H1 (cell line): Measurements from ENCODE around the gene ADGRD2. TPM values are rescaled to one million over a fixed set of nuclear protein-coding genes. Genes with fewer than 3 reads are reported as not detected.

Experiments used
- CTCF ChIA-PET: fragments of 300-600 bp; sonication (Branson Sonifier 250); formaldehyde crosslinking; loops from one replicate; lab custom pipeline; 2021; ENCODE audit not compliant: partially characterized antibody; lab: Charles Lee
- POLR2A ChIA-PET: fragments of 300-600 bp; sonication (Branson Sonifier 250); formaldehyde crosslinking; loops from one replicate; lab custom pipeline; 2021; ENCODE audit warnings: inconsistent platforms; ENCODE audit not compliant: partially characterized antibody; lab: Charles Lee
- DNase-seq, 2 experiments: peaks; one replicate each; pipeline versions ENCODE4 v3.0.0 to v3.0.0-alpha.2; 2010 to 2022; ENCODE audit warnings: low spot score in 2 of 2, low read depth in 1 of 2, mixed read lengths in 1 of 2
- FAIRE-seq: peaks from 2 replicates; lab custom pipeline; 2011; peaks lifted over from hg19 to GRCh38; lab: Jason Lieb, UNC
- H2AFZ ChIP-seq: 2 replicates; pipeline ENCODE4 v1.8.1; 2012; ENCODE audit warnings: low read length, inconsistent platforms
- H2AK5ac ChIP-seq: 2 replicates; pipeline ENCODE4 v1.6.1; 2013; ENCODE audit warnings: low read depth, low read length
- H2BK120ac ChIP-seq: replicated peaks from 2 replicates; pipeline ENCODE3; 2013; ENCODE audit warnings: low read depth, low read length, inconsistent platforms
- H2BK12ac ChIP-seq: 2 replicates; pipeline ENCODE4 v1.6.1; 2013; ENCODE audit warnings: low read depth, low read length
- H2BK15ac ChIP-seq: 2 replicates; pipeline ENCODE4 v1.6.1; 2013; ENCODE audit warnings: low read length
- H2BK20ac ChIP-seq: 2 replicates; pipeline ENCODE4 v1.6.1; 2013; ENCODE audit warnings: low read length
- H2BK5ac ChIP-seq: 2 replicates; pipeline ENCODE4 v1.6.1; 2013; ENCODE audit warnings: low read depth, low read length
- H3K14ac ChIP-seq: 2 replicates; pipeline ENCODE4 v1.6.1; 2013; ENCODE audit warnings: inconsistent platforms; ENCODE audit not compliant: insufficient read length
- H3K18ac ChIP-seq: 2 replicates; pipeline ENCODE4 v1.6.1; 2013; ENCODE audit warnings: low read length; ENCODE audit errors: extremely low read depth
- H3K23ac ChIP-seq: 2 replicates; pipeline ENCODE4 v1.6.1; 2013; ENCODE audit warnings: inconsistent platforms; ENCODE audit not compliant: insufficient read length
- H3K23me2 ChIP-seq: 2 replicates; pipeline ENCODE4 v1.6.1; 2013; ENCODE audit warnings: low read depth, low read length
- H3K27ac ChIP-seq: 2 replicates; pipeline ENCODE4 v1.6.1; 2011; ENCODE audit warnings: low read depth, low read length, inconsistent platforms
- H3K27me3 ChIP-seq, 4 experiments: replicated peaks in 1 of 4; 1 replicate in 1 of 4; 2 replicates in 3 of 4; pipeline versions ENCODE4 v1.6.1 to v1.8.1; 2011 to 2013; ENCODE audit warnings: low read length in 3 of 4, mild to moderate bottlenecking in 3 of 4, inconsistent platforms in 2 of 4, mixed read lengths in 2 of 4, moderate library complexity in 1 of 4; ENCODE audit not compliant: control insufficient read depth in 3 of 4, insufficient read depth in 3 of 4; ENCODE audit errors: extremely low read depth in 1 of 4
- H3K36me3 ChIP-seq, 4 experiments: 2 replicates each; pipeline versions ENCODE4 v1.6.1 to v1.8.1; 2011 to 2013; ENCODE audit warnings: mild to moderate bottlenecking in 4 of 4, low read length in 3 of 4, moderate library complexity in 2 of 4, control low read depth in 1 of 4, inconsistent platforms in 1 of 4; ENCODE audit not compliant: insufficient read depth in 4 of 4, control insufficient read depth in 2 of 4
- H3K4ac ChIP-seq: replicated peaks from 2 replicates; pipeline ENCODE3; 2013; ENCODE audit warnings: low read length, low read depth, mixed read lengths, inconsistent platforms; ENCODE audit not compliant: insufficient read length
- H3K4me1 ChIP-seq, 4 experiments: replicated peaks in 1 of 4; 1 replicate in 1 of 4; 2 replicates in 3 of 4; pipeline versions ENCODE4 v1.6.1 to v1.8.1; 2011 to 2013; ENCODE audit warnings: low read length in 3 of 4, inconsistent platforms in 2 of 4, mixed read lengths in 1 of 4; ENCODE audit not compliant: insufficient read depth in 4 of 4, control insufficient read depth in 3 of 4
- H3K4me2 ChIP-seq, 2 experiments: 2 replicates each; pipeline versions ENCODE4 v1.6.1 to v1.8.1; 2011 to 2013; ENCODE audit warnings: low read depth in 2 of 2, low read length in 2 of 2, control low read depth in 1 of 2, inconsistent platforms in 1 of 2, mild to moderate bottlenecking in 1 of 2; ENCODE audit not compliant: insufficient read depth in 1 of 2
- H3K4me3 ChIP-seq, 4 experiments: fragments of 200-600, 300-600 bp in 1 of 4; sonication (generic), shearing (Covaris generic), sonication (Bioruptor Twin) in 1 of 4; 2 replicates each; pipeline versions ENCODE4 v1.5.1 to v1.8.1; 2011 to 2016; ENCODE audit warnings: low read length in 4 of 4, low read depth in 3 of 4, control low read depth in 2 of 4, inconsistent platforms in 2 of 4, mild to moderate bottlenecking in 2 of 4, mixed read lengths in 1 of 4, moderate library complexity in 1 of 4; ENCODE audit not compliant: insufficient read depth in 2 of 4; ENCODE audit errors: extremely low read depth in 1 of 4
- H3K56ac ChIP-seq: replicated peaks from 2 replicates; pipeline ENCODE3; 2013; ENCODE audit warnings: low read depth, mild to moderate bottlenecking, mixed read lengths, low read length, inconsistent platforms; ENCODE audit not compliant: insufficient read length
- H3K79me1 ChIP-seq: 2 replicates; pipeline ENCODE4 v1.6.1; 2013; ENCODE audit warnings: low read depth, low read length, control low read depth
- H3K79me2 ChIP-seq, 2 experiments: 2 replicates each; pipeline versions ENCODE4 v1.6.1 to v1.8.1; 2012 to 2013; ENCODE audit warnings: low read length in 2 of 2, mild to moderate bottlenecking in 2 of 2, inconsistent platforms in 1 of 2; ENCODE audit not compliant: insufficient read depth in 2 of 2, control insufficient read depth in 1 of 2
- H3K9ac ChIP-seq, 4 experiments: replicated peaks in 1 of 4; 1 replicate in 1 of 4; 2 replicates in 3 of 4; pipeline versions ENCODE4 v1.6.1 to v1.8.1; 2011 to 2013; ENCODE audit warnings: low read depth in 3 of 4, low read length in 3 of 4, control low read depth in 2 of 4, mild to moderate bottlenecking in 2 of 4, moderate library complexity in 2 of 4, inconsistent platforms in 1 of 4; ENCODE audit errors: extremely low read depth in 1 of 4
- H3K9me3 ChIP-seq, 2 experiments: 2 replicates each; pipeline versions ENCODE4 v1.6.1 to v1.8.1; 2012 to 2013; ENCODE audit warnings: mild to moderate bottlenecking in 2 of 2, moderate library complexity in 2 of 2, control low read depth in 1 of 2, inconsistent platforms in 1 of 2, low read depth in 1 of 2, low read length in 1 of 2, mixed read lengths in 1 of 2; ENCODE audit not compliant: insufficient read depth in 2 of 2
- H4K20me1 ChIP-seq, 2 experiments: replicated peaks in 1 of 2; 2 replicates each; pipeline versions ENCODE3 to v1.8.1; 2011 to 2013; ENCODE audit warnings: inconsistent platforms in 2 of 2, low read length in 2 of 2, mild to moderate bottlenecking in 1 of 2; ENCODE audit not compliant: insufficient read depth in 2 of 2, control insufficient read depth in 1 of 2
- H4K5ac ChIP-seq: 2 replicates; pipeline ENCODE4 v1.6.1; 2013; ENCODE audit warnings: low read length, low read depth, mixed read lengths, inconsistent platforms; ENCODE audit not compliant: insufficient read length
- H4K8ac ChIP-seq: 2 replicates; pipeline ENCODE4 v1.8.0; 2013; ENCODE audit warnings: mild to moderate bottlenecking, moderate library complexity, low read length, inconsistent platforms; ENCODE audit not compliant: insufficient read depth; ENCODE audit errors: extremely low read depth
- H4K91ac ChIP-seq: replicated peaks from 2 replicates; pipeline ENCODE3; 2013; ENCODE audit warnings: low read length, mixed read lengths, inconsistent platforms; ENCODE audit not compliant: insufficient read length
- ASH2L ChIP-seq: fragments of 200-600, 300-600 bp; sonication (generic); IDR thresholded peaks from one replicate; pipeline ENCODE4 v1.7.1; 2017; ENCODE audit warnings: low read length
- CBX8 ChIP-seq: fragments of 300-800, 300-1000 bp; sonication (generic); IDR thresholded peaks from 2 replicates; pipeline ENCODE4 v1.7.1; 2016; ENCODE audit warnings: low read depth, low read length, borderline replicate concordance
- EZH2 ChIP-seq: fragments of 200-600 bp; sonication (generic); IDR thresholded peaks from 2 replicates; pipeline ENCODE4 v1.7.1; 2012; ENCODE audit warnings: low read depth, mild to moderate bottlenecking, moderate library complexity, low read length, inconsistent platforms; ENCODE audit not compliant: severe bottlenecking
- HDAC2 ChIP-seq, 2 experiments: fragments of 300-600 bp in 1 of 2; sonication (generic) in 1 of 2; IDR thresholded peaks; 2 replicates each; pipeline ENCODE4 v1.6.1; 2011 to 2012; ENCODE audit warnings: low read depth in 2 of 2, low read length in 2 of 2, mild to moderate bottlenecking in 2 of 2, moderate library complexity in 2 of 2, borderline replicate concordance in 1 of 2, inconsistent platforms in 1 of 2
- MAX ChIP-seq: IDR thresholded peaks from 2 replicates; pipeline ENCODE4 v1.6.1; 2012; ENCODE audit warnings: inconsistent platforms
- RNF2 ChIP-seq: fragments of 200-900, 300-1000 bp; sonication (generic); IDR thresholded peaks from 2 replicates; pipeline ENCODE4 v1.7.1; 2016; ENCODE audit warnings: borderline replicate concordance, low read depth, mild to moderate bottlenecking, antibody characterized with exemption, low read length; ENCODE audit not compliant: poor library complexity, severe bottlenecking; ENCODE audit errors: missing control alignments
- SIRT6 ChIP-seq: IDR thresholded peaks from one replicate; pipeline ENCODE4 v1.7.1; 2012; ENCODE audit warnings: low read length, inconsistent platforms
- SUZ12 ChIP-seq: fragments of 200-600 bp; sonication (generic); IDR thresholded peaks from 2 replicates; pipeline ENCODE4 v1.6.1; 2012; ENCODE audit warnings: mild to moderate bottlenecking, inconsistent platforms, low read length, moderate library complexity, mixed read lengths
- WGBS, 2 experiments: shearing (Covaris generic) in 1 of 2; methylation state at CpG; one replicate each; pipeline versions ENCODE4 v1.1.6 to v1.1.7; 2013 to 2015; ENCODE audit warnings: low lambda C conversion rate in 2 of 2, mixed read lengths in 2 of 2, inconsistent platforms in 1 of 2, low coverage in 1 of 2, missing lambda C conversion rate in 1 of 2; ENCODE audit not compliant: insufficient replicate concordance in 2 of 2, insufficient coverage in 1 of 2, insufficient read length in 1 of 2; ENCODE audit errors: extremely low coverage in 1 of 2, missing lambda C conversion rate in 1 of 2; 5-methylcytosine and 5-hydroxymethylcytosine counted together
- polyA plus RNA-seq, 7 experiments: library from polyadenylated mRNA; depleted of rRNA in 3 of 7; stranded (reverse) in 5 of 7; unstranded in 2 of 7; fragments of >200 nt in 5 of 7; fragments of 200-250 nt in 2 of 7; gene quantifications; 1 replicate in 5 of 7; 2 replicates in 1 of 7; 4 replicates in 1 of 7; pipeline versions ENCODE4 v1.2.1 to v1.2.3, GENCODE V29; 2011 to 2013; ENCODE audit warnings: missing spikeins in 2 of 7, mixed read lengths in 2 of 7
- total RNA-seq: library from RNA; stranded (reverse); fragmentation: NEBNext Ultra II Directional; extraction: Animal tissue kit (Norgen Biotek cat#: 25700); gene quantifications from 2 replicates; pipeline ENCODE4 v1.2.1, GENCODE V29; 2021

ADGRD2 gene
- total and polyA plus RNA-seq, 2 of the 8 experiments (the other 6 are each of a cell fraction or from before 2014, with no cell fraction given) = 0.41 to 1.4 TPM

GRCh38 chr9:124503713-124504529, 53.7 kb downstream of the ADGRD2 start:
- ChIA-PET CTCF (no interaction called here), POLR2A (interaction anchor here (0.7 to 1.6 kb wide), 2 partner anchors 17 to 219 kb away, joined by 3 to 4 read pairs; no protein-coding TSS in a partner anchor)
- H2BK5ac ChIP-seq = no peak overlapping the region
- no peak overlapping the region for H3K56ac ChIP-seq
- H2BK15ac ChIP-seq = no peak overlapping the region
- no peaks in the 10 kb centered on the region for H3K79me1 ChIP-seq
- H3K4ac ChIP-seq = no peak overlapping the region
- H3K23me2 ChIP-seq = peaks cover 7% of the 10 kb centered on the region; the same call in 1 of the 2 replicates
- H2BK12ac ChIP-seq = no peak overlapping the region
- no peaks in the 10 kb centered on the region; a peak in 1 of 4 replicates for H3K9me3 ChIP-seq
- peak overlapping the region; percentile 43; the same call in 1 of the 2 replicates for H4K8ac ChIP-seq
- no peak overlapping the region for H3K23ac ChIP-seq
- peak overlapping the region; percentile 55 for H2AFZ ChIP-seq
- H3K79me2 ChIP-seq = no peaks in the 10 kb centered on the region
- peak overlapping the region; percentile 55 to 77 for H3K4me2 ChIP-seq
- H3K4me3 ChIP-seq = peak overlapping the region; percentile 5 to 61 (median 18); a peak in 6 of 8 replicates
- H3K36me3 ChIP-seq = peaks cover 0 to 8% (median 0%) of the 10 kb centered on the region in 4 experiments; a peak in 1 of 8 replicates
- H3K27me3 ChIP-seq = peaks cover 39 to 61% (median 55%) of the 10 kb centered on the region in 4 experiments
- H4K20me1 ChIP-seq = peaks cover 0 to 2% of the 10 kb centered on the region in 2 experiments
- TF ChIP-seq EZH2 (peak; percentile 97), SIRT6 (no peak), HDAC2 (IDR thresholded peaks at IDR 0.05; ENCODE audit: borderline replicate concordance in 1 of 2, low read depth in 2 of 2, low read length in 2 of 2) (no peak), CBX8 (no peak), MAX (0 out of 2 replicates have a peak, but pooled peaks have one; percentile 7), RNF2 (peak; percentile 98), SUZ12 (peak; percentile 99), ASH2L (peak; percentile 62)
- no peak overlapping the region for H2BK20ac ChIP-seq
- H4K5ac ChIP-seq = no peak overlapping the region
- WGBS, 2 experiments = 7% methylated on average over 57 of the region's 76 CpGs; no CpG with 5 or more reads in 1 of the 2 experiments
- no peak overlapping the region for H3K27ac ChIP-seq
- peak in 1 of 2 experiments; percentile 79 for DNase-seq
- H2BK120ac ChIP-seq = no peak overlapping the region
- H2AK5ac ChIP-seq = no peak overlapping the region
- no peak overlapping the region for H3K14ac ChIP-seq
- peaks cover 0 to 17% (median 12%) of the 10 kb centered on the region in 4 experiments; a peak in 6 of 7 replicates for H3K4me1 ChIP-seq
- H4K91ac ChIP-seq = no peak overlapping the region
- FAIRE-seq = no peak
- no peak overlapping the region for H3K9ac ChIP-seq
- H3K18ac ChIP-seq = no peak overlapping the region; the same call in 1 of the 2 replicates
